ENCODE measurements around the gene STIL. TPM values are rescaled to one million over a fixed set of nuclear protein-coding genes. Genes with fewer than 3 reads are reported as not detected.

The STIL gene
- total and polyA plus RNA-seq, 2 donors (not counting 3 experiments of a cell fraction or from before 2014, with no cell fraction given), result 10.3 to 28.1 TPM

GRCh38 chr1:47298025-47298699, 15.8 kb downstream of the STIL start:
- Histone ChIP-seq H4K20me1 (replicated peaks; ENCODE audit: control insufficient read depth, extremely low read depth, insufficient read depth, low read length) (no peaks in the 10 kb centered on the region), H3K27me3 (ENCODE audit: control insufficient read depth in 2 of 2, insufficient read depth in 2 of 2, low read length in 2 of 2) (no peaks in the 10 kb centered on the region), H3K9me1 (replicated peaks; ENCODE audit: control insufficient read depth, extremely low read depth, insufficient read depth, low read length) (no peaks in the 10 kb centered on the region), H3K79me2 (ENCODE audit: control insufficient read depth, insufficient read depth, low read length) (no peaks in the 10 kb centered on the region), H3K4me3 (replicated peaks in 1 of 3; ENCODE audit: insufficient read depth in 1 of 3, low read depth in 1 of 3, low read length in 3 of 3) (no peak overlapping the region), H3K27ac (ENCODE audit: insufficient read depth, low read depth, low read length) (no peak overlapping the region), H3K36me3 (ENCODE audit: control insufficient read depth in 2 of 2, extremely low read depth in 1 of 2, insufficient read depth in 2 of 2, low read length in 2 of 2) (peaks cover 0 to 32% of the 10 kb centered on the region in 2 experiments), H2AFZ (ENCODE audit: low read depth, low read length) (no peak overlapping the region), H3K9ac (replicated peaks; ENCODE audit: extremely low read depth, insufficient read depth, low read length) (no peak overlapping the region), H3K9me3 (replicated peaks; ENCODE audit: control insufficient read depth, insufficient read depth, low read length) (no peaks in the 10 kb centered on the region), H3K4me1 (ENCODE audit: control insufficient read depth, extremely low read depth, insufficient read depth, low read length) (no peaks in the 10 kb centered on the region), H3K4me2 (ENCODE audit: insufficient read depth, low read length) (peak overlapping the region; percentile 6)
- no TSS peak for BruUV-seq (replicated peaks)
- ChIA-PET POLR2A (no interaction called here), CTCF (interaction anchor here (0.6 to 1.0 kb wide), 2 partner anchors 20 to 119 kb away, joined by 3 read pairs; no protein-coding TSS in a partner anchor)
- DNase-seq (ENCODE audit: low read depth, low spot score) (peak; percentile 21), FAIRE-seq (no peak)
- intact Hi-C loops (cut with micrococcal nuclease), result loop anchor here (5.0 kb wide), 1 partner anchor 79 kb away; no protein-coding TSS in a partner anchor
- dilution Hi-C loops (cut with MboI; ENCODE audit: extremely low pct_ligation_motif_present, low sequenced_read_pairs), result no loop called here
- TF ChIP-seq POLR2A (IDR thresholded peaks at IDR 0.05; ENCODE audit: low read depth, low read length) (no peak), EZH2 (IDR thresholded peaks at IDR 0.05; ENCODE audit: borderline replicate concordance, low read depth, low read length, severe bottlenecking) (no peak), CTCF (IDR thresholded peaks at IDR 0.05; ENCODE audit: extremely low read depth in 1 of 2, insufficient read depth in 1 of 2, low read depth in 1 of 2, low read length in 2 of 2) (no peak), JUN (IDR thresholded peaks at IDR 0.05; ENCODE audit: borderline replicate concordance, insufficient read depth, insufficient read length, low read depth) (no peak), GATA2 (IDR thresholded peaks at IDR 0.05; ENCODE audit: insufficient read depth, insufficient read length, low read depth, low read length) (no peak), POLR2AphosphoS5 (IDR thresholded peaks at IDR 0.05; ENCODE audit: insufficient read depth, low read depth, low read length) (no peak), FOS (IDR thresholded peaks at IDR 0.05; ENCODE audit: borderline replicate concordance, insufficient read depth, low read length) (no peak), MYC (IDR thresholded peaks at IDR 0.05; ENCODE audit: low read depth, low read length) (no peak), MAX (IDR thresholded peaks at IDR 0.05; ENCODE audit: insufficient read depth, insufficient read length) (no peak)
